Naive thymus-derived CD8-positive, alpha-beta T cell (primary cell): ENCODE results near the gene TPTE2. TPM values are rescaled to one million over a fixed set of nuclear protein-coding genes. Genes with fewer than 3 reads are reported as not detected.
"Not testable (repeated sequence)": the region's sequence is repeated elsewhere in the genome, so short reads cannot be mapped to it uniquely, and the experiment has no call there.

Source experiments
- ATAC-seq, 2 donors: fragments of 150-1000 bp; cut with Tn5 transposase in 1 of 2; sonication (Bioruptor Pico), chemical (Tn5 transposase) in 1 of 2; 1 replicate in 1 of 2; 2 replicates in 1 of 2; pipeline ENCODE4 v1.10.0; 2021; ENCODE audit warnings: mild to moderate bottlenecking in 2 of 2, moderate library complexity in 2 of 2
- POLR2A ChIA-PET: fragments of 350-600 bp; sonication (Branson Sonifier 250); formaldehyde crosslinking; loops from one replicate; lab custom pipeline; 2021; ENCODE audit warnings: antibody characterized with exemption; lab: Charles Lee
- DNase-seq, 10 donors: peaks; one replicate each; pipeline versions ENCODE4 v3.0.0 to v3.0.0-alpha.2; 2020 to 2022
- H3K27ac Mint-ChIP-seq, 10 donors: one replicate each; pipeline ENCODE4 v1.8.0; 2020 to 2022; ENCODE audit warnings: mild to moderate bottlenecking in 10 of 10, mixed read lengths in 10 of 10, moderate library complexity in 4 of 10, inconsistent platforms in 1 of 10
- H3K27me3 Mint-ChIP-seq, 5 donors: one replicate each; pipeline ENCODE4 v1.8.0; 2021 to 2022; ENCODE audit warnings: mixed read lengths in 5 of 5
- H3K36me3 Mint-ChIP-seq, 3 donors: one replicate each; pipeline ENCODE4 v1.8.0; 2020 to 2022; ENCODE audit warnings: mixed read lengths in 3 of 3, mild to moderate bottlenecking in 2 of 3, inconsistent platforms in 1 of 3
- H3K4me1 Mint-ChIP-seq, 4 donors: one replicate each; pipeline ENCODE4 v1.8.0; 2021 to 2022; ENCODE audit warnings: mixed read lengths in 4 of 4
- H3K4me3 Mint-ChIP-seq, 10 donors: one replicate each; pipeline ENCODE4 v1.8.0; 2020 to 2022; ENCODE audit warnings: mild to moderate bottlenecking in 10 of 10, mixed read lengths in 10 of 10, moderate library complexity in 6 of 10, inconsistent platforms in 1 of 10
- H3K9me3 Mint-ChIP-seq, 9 donors: one replicate each; pipeline ENCODE4 v1.8.0; 2020 to 2022; ENCODE audit warnings: mixed read lengths in 9 of 9, mild to moderate bottlenecking in 3 of 9, inconsistent platforms in 1 of 9, moderate library complexity in 1 of 9
- polyA plus RNA-seq, 3 donors: library from polyadenylated mRNA; unstranded; fragments of 300-500 nt; fragmentation: Illumina TruSeq; gene quantifications; one replicate each; pipeline ENCODE4 v1.2.3, GENCODE V29; 2021
- total RNA-seq, 8 experiments: library from RNA in 2 of 8; stranded (reverse) in 2 of 8; gene quantifications; one replicate each; pipeline ENCODE4 v1.2.3 and lab custom pipeline; 2021 to 2026

TPTE2 gene
- total RNA-seq = under 1 TPM in 1 of 2 experiments, not detected in 1; 0.31 TPM
- polyA plus RNA-seq = under 1 TPM in 1 of 3 donors, not detected in 2; 0.17 TPM
- total RNA-seq (lab: John Stamatoyannopoulos, UW) = 0 to 0.35 (median 0.12) reads per million in 6 experiments

GRCh38 chr13:19561127-19561582 is at the start of gene TPTE2:
TSS of gene TPTE2 (minus strand) at chr13:19561532. CDS start at chr13:19503234, 58,298 bp downstream.
- POLR2A ChIA-PET, H3K36me3 Mint-ChIP-seq, ATAC-seq, DNase-seq, H3K4me1 Mint-ChIP-seq, H3K9me3 Mint-ChIP-seq, H3K27ac Mint-ChIP-seq, H3K4me3 Mint-ChIP-seq, H3K27me3 Mint-ChIP-seq: not testable (repeated sequence)

- Mint-ChIP-seq H3K4me3 (no peak overlapping the region), H3K9me3 (peaks cover 0 to 16% (median 9%) of the 10 kb centered on the region in 9 donors), H3K27ac (no peak overlapping the region), H3K27me3 (peaks cover 5 to 25% (median 11%) of the 10 kb centered on the region in 5 donors), H3K4me1 (peaks cover 0 to 7% (median under 1%) of the 10 kb centered on the region in 4 donors), H3K36me3 (peaks cover 0 to 20% (median 8%) of the 10 kb centered on the region in 3 donors)
- POLR2A ChIA-PET = no interaction called here
- DNase-seq = no peak
- ATAC-seq = no peak
These were observed 46.3 kb upstream of the TPTE2 start for GRCh38 chr13:19607523-19608078.

GRCh38 chr13:19606737-19607136 is 45.4 kb upstream of the TPTE2 start:
- POLR2A ChIA-PET = no interaction called here
- Mint-ChIP-seq H3K4me3 (no peak overlapping the region), H3K27ac (peak overlapping the region in 1 of 10 donors; percentile 70), H3K4me1 (peaks cover 0 to 7% (median under 1%) of the 10 kb centered on the region in 4 donors), H3K9me3 (peaks cover 0 to 16% (median 9%) of the 10 kb centered on the region in 9 donors), H3K27me3 (peaks cover 5 to 27% (median 12%) of the 10 kb centered on the region in 5 donors), H3K36me3 (peaks cover 0 to 20% (median 8%) of the 10 kb centered on the region in 3 donors)
- DNase-seq (no peak), ATAC-seq (no peak)

- no peak overlapping the region for H3K4me3 Mint-ChIP-seq
- peaks cover 5 to 27% (median 12%) of the 10 kb centered on the region in 5 donors for H3K27me3 Mint-ChIP-seq
- H3K4me1 Mint-ChIP-seq = peaks cover 0 to 9% (median under 1%) of the 10 kb centered on the region in 4 donors
- ATAC-seq (no peak), DNase-seq (no peak)
- H3K36me3 Mint-ChIP-seq = peaks cover 0 to 20% (median 8%) of the 10 kb centered on the region in 3 donors
- POLR2A ChIA-PET = no interaction called here
- H3K27ac Mint-ChIP-seq = no peak overlapping the region
- peaks cover 0 to 16% (median 9%) of the 10 kb centered on the region in 9 donors for H3K9me3 Mint-ChIP-seq
These were observed 44.8 kb upstream of the TPTE2 start for GRCh38 chr13:19606152-19606551.

- Mint-ChIP-seq H3K9me3 (peaks cover 0 to 16% (median 9%) of the 10 kb centered on the region in 9 donors), H3K4me3 (no peak overlapping the region), H3K27ac (no peak overlapping the region), H3K27me3 (peaks cover 5 to 28% (median 14%) of the 10 kb centered on the region in 5 donors), H3K4me1 (peaks cover 0 to 9% (median under 1%) of the 10 kb centered on the region in 4 donors), H3K36me3 (peaks cover 0 to 20% (median 8%) of the 10 kb centered on the region in 3 donors)
- POLR2A ChIA-PET = no interaction called here
- DNase-seq (no peak), ATAC-seq (no peak)
These were observed 44.0 kb upstream of the TPTE2 start for GRCh38 chr13:19605161-19605955.

- DNase-seq = no peak
- H3K27ac Mint-ChIP-seq = no peak overlapping the region
- peaks cover 0 to 20% (median 8%) of the 10 kb centered on the region in 3 donors for H3K36me3 Mint-ChIP-seq
- POLR2A ChIA-PET = no interaction called here
- H3K4me3 Mint-ChIP-seq = peak overlapping the region in 1 of 10 donors; percentile 20
- ATAC-seq = no peak
- H3K27me3 Mint-ChIP-seq = peaks cover 10 to 35% (median 18%) of the 10 kb centered on the region in 5 donors
- peaks cover 0 to 16% (median 9%) of the 10 kb centered on the region in 9 donors for H3K9me3 Mint-ChIP-seq
- peaks cover 0 to 9% (median under 1%) of the 10 kb centered on the region in 4 donors for H3K4me1 Mint-ChIP-seq
These were observed 43.0 kb upstream of the TPTE2 start for GRCh38 chr13:19604306-19604705.

- peak overlapping the region; percentile 18 to 75 (median 70) for H3K4me3 Mint-ChIP-seq
- H3K4me1 Mint-ChIP-seq = peaks cover 0 to 9% (median under 1%) of the 10 kb centered on the region in 4 donors
- POLR2A ChIA-PET = interaction anchor here (1.2 to 1.6 kb wide), 2 partner anchors 31 to 32 kb away, joined by 3 to 4 read pairs; partner anchors contain the start of gene MPHOSPH8
These were observed 40.7 kb upstream of the TPTE2 start for GRCh38 chr13:19601749-19602725.

GRCh38 chr13:19597523-19597922 is 36.2 kb upstream of the TPTE2 start:
- Mint-ChIP-seq H3K36me3 (no peaks in the 10 kb centered on the region), H3K27me3 (peaks cover 7 to 25% (median 22%) of the 10 kb centered on the region in 5 donors), H3K4me1 (peaks cover 0 to 2% (median 0%) of the 10 kb centered on the region in 4 donors), H3K9me3 (no peaks in the 10 kb centered on the region), H3K4me3 (no peak overlapping the region), H3K27ac (peak overlapping the region in 1 of 10 donors; percentile 77)
- ATAC-seq = no peak
- POLR2A ChIA-PET = interaction anchor here (0.8 kb wide), 1 partner anchor 9 kb away, joined by 4 read pairs; no protein-coding TSS in a partner anchor
- no peak for DNase-seq

More at GRCh38 chr13:19601749-19602725, 40.7 kb upstream of the TPTE2 start:
- H3K36me3 Mint-ChIP-seq = peaks cover 0 to 20% (median 8%) of the 10 kb centered on the region in 3 donors
- ATAC-seq (peak; percentile 92 to 97), DNase-seq (peak in 7 of 10 donors; percentile 15 to 49 (median 31))
- H3K27me3 Mint-ChIP-seq = peaks cover 15 to 42% (median 25%) of the 10 kb centered on the region in 5 donors
- peaks cover 0 to 16% (median 9%) of the 10 kb centered on the region in 9 donors for H3K9me3 Mint-ChIP-seq
- H3K27ac Mint-ChIP-seq = peak overlapping the region in 1 of 10 donors; percentile 29

- Mint-ChIP-seq H3K9me3 (no peaks in the 10 kb centered on the region), H3K4me1 (peaks cover 0 to 2% (median 0%) of the 10 kb centered on the region in 4 donors), H3K36me3 (no peaks in the 10 kb centered on the region), H3K27me3 (peaks cover 7 to 25% (median 22%) of the 10 kb centered on the region in 5 donors), H3K4me3 (no peak overlapping the region), H3K27ac (peak overlapping the region in 1 of 10 donors; percentile 20)
- ATAC-seq (no peak), DNase-seq (no peak)
- POLR2A ChIA-PET = interaction anchor here (0.8 kb wide), 1 partner anchor 9 kb away, joined by 4 read pairs; no protein-coding TSS in a partner anchor
These were observed 35.6 kb upstream of the TPTE2 start for GRCh38 chr13:19596960-19597361.

- H3K27ac Mint-ChIP-seq = no peak overlapping the region
- POLR2A ChIA-PET = no interaction called here
- no peak for DNase-seq
- no peaks in the 10 kb centered on the region for H3K9me3 Mint-ChIP-seq
- no peaks in the 10 kb centered on the region for H3K36me3 Mint-ChIP-seq
- H3K27me3 Mint-ChIP-seq = peaks cover 7 to 25% (median 22%) of the 10 kb centered on the region in 5 donors
- no peak for ATAC-seq
- H3K4me1 Mint-ChIP-seq = no peaks in the 10 kb centered on the region
- no peak overlapping the region for H3K4me3 Mint-ChIP-seq
These were observed 34.8 kb upstream of the TPTE2 start for GRCh38 chr13:19596086-19596485.

- Mint-ChIP-seq H3K27me3 (peaks cover 0 to 11% (median 10%) of the 10 kb centered on the region in 5 donors), H3K4me1 (peaks cover 1 to 7% (median 6%) of the 10 kb centered on the region in 4 donors), H3K27ac (no peak overlapping the region), H3K4me3 (no peak overlapping the region), H3K9me3 (no peaks in the 10 kb centered on the region), H3K36me3 (no peaks in the 10 kb centered on the region)
- POLR2A ChIA-PET = no interaction called here
- DNase-seq (no peak), ATAC-seq (no peak)
These were observed 31.4 kb upstream of the TPTE2 start for GRCh38 chr13:19592657-19593180.
